SK-N-SH treated with all-trans-retinoic acid at 6 μM for 48 hours (cell line): ENCODE results near the gene TAS2R30.

Experiments
- ATAC-seq: fragments of 200-7000 bp; cut with Tn5 transposase; 3 replicates; pipeline ENCODE4 v1.9.1; 2020; ENCODE audit warnings: mild to moderate bottlenecking, moderate library complexity
- ARNTL ChIP-seq: fragments of 450-650 bp; formaldehyde crosslinking; IDR thresholded peaks from 2 replicates; pipeline ENCODE4 v1.5.0; 2020; ENCODE audit warnings: low read depth, mild to moderate bottlenecking, moderate library complexity, borderline replicate concordance
- BACH2 ChIP-seq: fragments of 250-450 bp; sonication (Bioruptor Pico); IDR thresholded peaks from 2 replicates; pipeline ENCODE4 v1.9.0; 2021; ENCODE audit warnings: mild to moderate bottlenecking, borderline replicate concordance
- CREB5 ChIP-seq: fragments of 250-450 bp; sonication (Bioruptor Pico); IDR thresholded peaks from 2 replicates; pipeline ENCODE4 v1.5.1; 2020; ENCODE audit warnings: low read depth, mild to moderate bottlenecking, moderate library complexity
- CSDC2 ChIP-seq: fragments of 250-450 bp; sonication (Bioruptor Pico); IDR thresholded peaks from 2 replicates; pipeline ENCODE4 v1.5.0; 2020; ENCODE audit warnings: mild to moderate bottlenecking, moderate library complexity
- ESRRG ChIP-seq: fragments of 250-450 bp; sonication (Bioruptor Pico); IDR thresholded peaks from 2 replicates; pipeline ENCODE4 v1.6.1; 2021; ENCODE audit warnings: mild to moderate bottlenecking
- GLIS3 ChIP-seq: fragments of 250-450 bp; sonication (Bioruptor Pico); IDR thresholded peaks from 2 replicates; pipeline ENCODE4 v1.5.0; 2020; ENCODE audit warnings: mild to moderate bottlenecking, moderate library complexity
- ISL1 ChIP-seq: fragments of 250-450 bp; sonication (Bioruptor Pico); IDR thresholded peaks from 2 replicates; pipeline ENCODE4 v2.1.2; 2022; ENCODE audit warnings: mild to moderate bottlenecking, moderate library complexity
- OSR1 ChIP-seq: fragments of 250-450 bp; sonication (Bioruptor Pico); IDR thresholded peaks from 2 replicates; pipeline ENCODE4 v1.8.0; 2022; ENCODE audit warnings: moderate library complexity, mild to moderate bottlenecking, inconsistent platforms
- PATZ1 ChIP-seq: fragments of 250-450 bp; sonication (Bioruptor Pico); IDR thresholded peaks from 2 replicates; pipeline ENCODE4 v1.8.0; 2020; ENCODE audit warnings: mild to moderate bottlenecking, moderate library complexity, borderline replicate concordance
- POU6F1 ChIP-seq: fragments of 250-450 bp; sonication (Bioruptor Pico); IDR thresholded peaks from 2 replicates; pipeline ENCODE4 v1.8.0; 2021; ENCODE audit warnings: low read depth, mild to moderate bottlenecking, moderate library complexity, borderline replicate concordance
- PPARA ChIP-seq: fragments of 250-450 bp; sonication (Bioruptor Pico); IDR thresholded peaks from 2 replicates; pipeline ENCODE4 v1.5.0; 2020; ENCODE audit warnings: mild to moderate bottlenecking, borderline replicate concordance
- RARB ChIP-seq: fragments of 250-450 bp; sonication (Bioruptor Pico); IDR thresholded peaks from 2 replicates; pipeline ENCODE4 v1.8.0; 2021; ENCODE audit warnings: mild to moderate bottlenecking, moderate library complexity
- SNAI2 ChIP-seq: fragments of 250-450 bp; sonication (Bioruptor Pico); IDR thresholded peaks from 2 replicates; pipeline ENCODE4 v1.5.0; 2020; ENCODE audit warnings: mild to moderate bottlenecking, moderate library complexity
- TCF4 ChIP-seq: fragments of 250-450 bp; sonication (Bioruptor Pico); IDR thresholded peaks from 2 replicates; pipeline ENCODE4 v1.8.0; 2021; ENCODE audit warnings: mild to moderate bottlenecking, moderate library complexity, borderline replicate concordance
- TOX ChIP-seq: fragments of 250-450 bp; sonication (Bioruptor Pico); IDR thresholded peaks from 2 replicates; pipeline ENCODE4 v1.8.0; 2021; ENCODE audit warnings: mild to moderate bottlenecking, moderate library complexity, borderline replicate concordance
- TSHZ2 ChIP-seq: fragments of 250-450 bp; sonication (Bioruptor Pico); IDR thresholded peaks from 2 replicates; pipeline ENCODE4 v1.5.0; 2020; ENCODE audit warnings: mild to moderate bottlenecking, moderate library complexity
- ZC3H10 ChIP-seq: fragments of 250-450 bp; sonication (Bioruptor Pico); IDR thresholded peaks from 2 replicates; pipeline ENCODE4 v1.5.1; 2021; ENCODE audit warnings: mild to moderate bottlenecking, moderate library complexity
- ZFP3 ChIP-seq: fragments of 250-450 bp; sonication (Bioruptor Pico); IDR thresholded peaks from 2 replicates; pipeline ENCODE4 v1.5.0; 2020; ENCODE audit warnings: mild to moderate bottlenecking, moderate library complexity
- ZFP30 ChIP-seq: fragments of 450-650 bp; formaldehyde crosslinking; IDR thresholded peaks from 2 replicates; pipeline ENCODE4 v1.5.0; 2022; ENCODE audit warnings: mild to moderate bottlenecking, moderate library complexity
- ZNF565 ChIP-seq: fragments of 450-650 bp; formaldehyde crosslinking; conservative IDR thresholded peaks from 2 replicates; pipeline ENCODE4 v1.5.0; 2020; ENCODE audit warnings: low read depth, mild to moderate bottlenecking, moderate library complexity
- ZNF70 ChIP-seq: fragments of 450-650 bp; formaldehyde crosslinking; IDR thresholded peaks from 2 replicates; pipeline ENCODE4 v1.5.0; 2020; ENCODE audit warnings: mild to moderate bottlenecking, moderate library complexity

Gene TAS2R30

GRCh38 chr12:11136075-11136474 is 1.6 kb upstream of the TAS2R30 start:
- no peak for ATAC-seq

GRCh38 chr12:11133816-11134215 is 628 bp downstream of the TAS2R30 start:
- TF ChIP-seq ZC3H10 (CRISPR knock-in tag), result no peak
- no peak for TF ChIP-seq PPARA (CRISPR knock-in tag)
- no peak for TF ChIP-seq RARB (CRISPR knock-in tag)
- no peak for TF ChIP-seq CSDC2
- TF ChIP-seq BACH2 (CRISPR knock-in tag), result no peak
- TF ChIP-seq SNAI2 (CRISPR knock-in tag), result no peak
- TF ChIP-seq ZFP30, result no peak
- TF ChIP-seq ARNTL (CRISPR knock-in tag), result no peak
- no peak for TF ChIP-seq ZNF565 (CRISPR knock-in tag)
- no peak for TF ChIP-seq ISL1 (CRISPR knock-in tag)
- TF ChIP-seq ESRRG (CRISPR knock-in tag), result no peak
- TF ChIP-seq ZFP3 (CRISPR knock-in tag), result no peak
- no peak for TF ChIP-seq CREB5 (CRISPR knock-in tag)
- ATAC-seq, result no peak

More at GRCh38 chr12:11136075-11136474, 1.6 kb upstream of the TAS2R30 start:
- TF ChIP-seq ESRRG (CRISPR knock-in tag), result no peak
- TF ChIP-seq ZFP30, result no peak
- no peak for TF ChIP-seq RARB (CRISPR knock-in tag)
- no peak for TF ChIP-seq SNAI2 (CRISPR knock-in tag)
- TF ChIP-seq ARNTL (CRISPR knock-in tag), result no peak
- no peak for TF ChIP-seq ZFP3 (CRISPR knock-in tag)

GRCh38 chr12:11133162-11133561 is 1.3 kb downstream of the TAS2R30 start:
- TF ChIP-seq ZC3H10 (CRISPR knock-in tag), result no peak
- no peak for TF ChIP-seq ESRRG (CRISPR knock-in tag)
- TF ChIP-seq POU6F1 (CRISPR knock-in tag), result no peak
- TF ChIP-seq ISL1 (CRISPR knock-in tag), result no peak
- no peak for TF ChIP-seq CREB5 (CRISPR knock-in tag)
- TF ChIP-seq TCF4 (CRISPR knock-in tag), result no peak
- no peak for TF ChIP-seq PATZ1 (CRISPR knock-in tag)
- no peak for TF ChIP-seq OSR1
- no peak for TF ChIP-seq SNAI2 (CRISPR knock-in tag)
- TF ChIP-seq ZNF565 (CRISPR knock-in tag), result no peak
- no peak for TF ChIP-seq ARNTL (CRISPR knock-in tag)
- TF ChIP-seq ZFP3 (CRISPR knock-in tag), result no peak
- no peak for TF ChIP-seq TOX (CRISPR knock-in tag)
- TF ChIP-seq TSHZ2 (CRISPR knock-in tag), result no peak
- TF ChIP-seq GLIS3 (CRISPR knock-in tag), result no peak
- TF ChIP-seq BACH2 (CRISPR knock-in tag), result no peak
- no peak for TF ChIP-seq CSDC2
- TF ChIP-seq ZNF70 (CRISPR knock-in tag), result no peak
- TF ChIP-seq, all 23 proteins: peak for 0
- no peak for ATAC-seq
